NCI-H2029 (cell line): ENCODE data around the gene VTCN1.
"Not testable (repeated sequence)": the region's sequence is repeated elsewhere in the genome, so short reads cannot be mapped to it uniquely, and the experiment has no call there.

Experiments used
- DNase-seq: peaks from one replicate; lab custom pipeline; 2025; lab: John Stamatoyannopoulos, UW

The VTCN1 gene

DNA sequence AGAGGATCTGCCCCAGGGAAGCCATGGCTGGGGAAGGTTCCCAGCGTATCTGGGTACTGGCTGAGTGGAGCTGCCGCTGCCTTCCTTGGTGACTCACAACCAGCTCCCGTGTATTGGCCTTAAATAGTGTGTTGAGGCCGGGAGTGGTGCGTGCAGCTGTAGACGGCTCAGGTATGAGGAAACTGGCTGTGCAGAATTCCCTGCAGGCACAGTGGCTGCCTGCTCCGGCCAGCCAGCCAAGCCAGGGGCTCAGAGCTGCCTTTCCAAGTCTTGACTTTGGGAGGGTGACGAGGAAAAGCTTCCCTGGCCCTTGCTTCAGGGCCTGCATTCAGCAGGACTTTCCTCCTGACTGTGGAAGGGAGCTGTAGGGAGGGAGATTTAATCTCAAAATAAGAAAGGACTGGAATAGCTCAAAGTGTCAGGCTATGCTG, at the start of gene VTCN1:
VTCN1 (minus strand) TSS at position 97 of the 431 bp plus-strand sequence; CDS start at position 25, 72 bp downstream.
- DNase-seq: no peak

- DNase-seq: no peak
Measured at GRCh38 chr1:117258791-117259190, 48.1 kb upstream of the VTCN1 start.

DNA sequence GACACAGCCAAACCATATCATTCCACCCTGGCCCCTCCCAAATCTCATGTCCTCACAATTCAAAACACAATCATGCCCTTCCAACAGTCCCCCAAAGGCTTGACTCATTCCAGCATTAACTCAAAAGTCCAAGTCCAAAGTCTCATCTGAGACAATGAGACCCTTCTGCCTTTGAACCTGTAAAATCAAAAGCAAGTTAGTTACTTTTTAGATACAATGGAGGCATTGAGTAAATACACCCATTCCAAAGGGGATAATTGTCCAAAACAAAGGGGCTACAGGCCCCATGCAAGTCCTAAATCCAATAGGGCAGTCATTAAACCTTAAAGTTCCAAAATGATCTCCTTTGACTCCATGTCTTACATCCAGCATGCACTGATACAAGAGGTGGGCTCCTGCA, 47.3 kb upstream of the VTCN1 start:
- not testable (repeated sequence) for DNase-seq

GRCh38 chr1:117257291-117257690, 46.6 kb upstream of the VTCN1 start:
- DNase-seq: no peak

DNA sequence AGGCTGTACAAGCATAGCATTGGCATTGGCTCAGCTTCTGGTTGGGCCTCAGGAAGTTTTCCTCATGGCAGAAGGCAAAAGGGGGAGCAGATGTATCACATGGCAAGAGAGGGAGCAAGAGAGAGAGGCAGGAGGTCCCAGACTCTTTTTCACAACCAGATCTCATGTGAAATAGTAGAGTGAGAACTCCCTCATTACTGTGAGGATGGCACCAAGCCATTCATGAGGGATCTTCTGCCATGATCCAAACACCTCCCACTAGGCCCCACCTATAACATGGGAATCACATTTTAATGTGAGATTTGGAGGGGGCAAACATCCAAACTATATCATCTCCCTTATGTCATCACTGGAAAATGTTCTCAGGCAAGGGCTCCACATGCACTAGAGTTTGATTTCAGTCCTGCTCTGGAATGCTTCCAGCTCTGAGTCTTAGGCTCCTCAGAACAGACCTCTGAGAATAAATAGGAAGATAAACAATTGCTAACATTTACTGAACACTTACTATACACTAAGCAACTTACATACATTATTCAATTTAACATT, 39.4 kb upstream of the VTCN1 start:
- no peak for DNase-seq

- no peak for DNase-seq
Measured at GRCh38 chr1:117244971-117245370, 34.2 kb upstream of the VTCN1 start.

- DNase-seq: no peak
Measured at GRCh38 chr1:117244306-117244705, 33.6 kb upstream of the VTCN1 start.

DNA sequence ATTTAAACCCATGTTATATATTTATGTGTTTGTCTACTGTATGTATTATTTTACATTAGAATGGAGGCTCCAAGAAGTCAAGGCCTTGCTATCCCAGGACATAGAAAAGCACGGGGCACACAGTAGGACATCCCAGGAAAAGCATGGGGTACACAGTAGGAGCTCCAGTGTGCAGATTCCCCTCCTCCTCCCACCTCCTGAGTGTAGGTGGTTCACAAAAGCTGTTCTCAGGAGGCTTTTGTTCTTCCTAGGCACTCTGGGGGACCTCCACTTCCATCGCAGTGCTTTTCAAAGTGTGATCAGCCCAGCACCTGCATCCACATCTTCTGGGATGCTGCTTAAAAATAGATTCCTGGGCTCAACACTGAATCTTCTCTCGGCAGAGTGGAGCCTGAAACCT, 30.8 kb upstream of the VTCN1 start:
- no peak for DNase-seq

DNA sequence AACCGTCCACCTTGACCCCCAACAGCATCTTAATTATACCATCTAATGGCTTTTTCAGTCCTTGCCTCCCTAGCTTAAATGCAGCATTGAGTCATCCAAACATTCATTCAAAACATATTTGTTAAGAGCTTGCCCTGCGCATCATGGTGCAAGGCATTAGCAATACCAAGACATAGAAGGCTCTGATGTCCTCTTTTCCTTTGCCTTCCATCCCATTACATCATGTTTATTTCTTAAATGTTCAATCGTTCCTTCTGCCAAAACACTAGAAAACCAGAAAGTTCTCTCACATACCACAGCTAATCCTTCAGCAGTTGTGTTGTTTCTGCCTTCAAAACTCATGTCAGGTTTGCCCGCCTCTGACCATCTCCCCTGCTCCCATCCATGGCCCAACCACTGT, 29.8 kb upstream of the VTCN1 start:
- no peak for DNase-seq

GRCh38 chr1:117239467-117239866, 28.7 kb upstream of the VTCN1 start:
- no peak for DNase-seq

DNA sequence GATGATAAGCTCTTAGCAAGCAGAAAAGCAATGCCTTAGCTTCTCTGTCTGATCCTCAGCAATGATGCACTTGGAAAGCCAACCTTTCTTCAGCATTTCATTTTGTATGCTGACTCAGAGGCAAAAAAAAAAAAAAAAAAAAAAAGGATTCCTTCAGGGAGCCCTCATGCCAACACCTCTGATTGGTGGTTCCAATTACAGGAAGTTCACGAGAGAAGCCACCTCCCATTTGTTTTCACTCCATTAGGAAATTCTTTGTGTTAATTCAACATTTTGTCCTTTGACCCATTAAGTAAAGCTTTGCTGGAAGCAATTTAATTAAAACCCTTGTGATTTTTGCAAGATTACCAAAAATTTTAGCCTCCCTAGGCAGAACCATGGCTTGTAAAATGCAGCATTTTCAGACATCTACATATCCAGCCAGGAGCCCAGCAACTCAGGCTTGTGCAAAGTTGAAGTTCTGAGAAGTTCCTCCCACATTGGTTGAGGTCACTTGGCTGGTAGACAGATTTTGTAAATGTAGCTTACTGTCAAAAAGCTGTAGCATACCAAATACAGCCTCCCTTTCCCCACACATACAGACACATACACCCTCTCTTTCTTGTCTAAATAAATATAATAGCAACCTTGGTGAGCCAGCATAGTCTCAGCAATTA, 27.1 kb upstream of the VTCN1 start:
- no peak for DNase-seq

- DNase-seq: no peak
Measured at GRCh38 chr1:117235863-117236465, 25.2 kb upstream of the VTCN1 start.

GRCh38 chr1:117232531-117232930, 21.8 kb upstream of the VTCN1 start:
- no peak for DNase-seq

DNA sequence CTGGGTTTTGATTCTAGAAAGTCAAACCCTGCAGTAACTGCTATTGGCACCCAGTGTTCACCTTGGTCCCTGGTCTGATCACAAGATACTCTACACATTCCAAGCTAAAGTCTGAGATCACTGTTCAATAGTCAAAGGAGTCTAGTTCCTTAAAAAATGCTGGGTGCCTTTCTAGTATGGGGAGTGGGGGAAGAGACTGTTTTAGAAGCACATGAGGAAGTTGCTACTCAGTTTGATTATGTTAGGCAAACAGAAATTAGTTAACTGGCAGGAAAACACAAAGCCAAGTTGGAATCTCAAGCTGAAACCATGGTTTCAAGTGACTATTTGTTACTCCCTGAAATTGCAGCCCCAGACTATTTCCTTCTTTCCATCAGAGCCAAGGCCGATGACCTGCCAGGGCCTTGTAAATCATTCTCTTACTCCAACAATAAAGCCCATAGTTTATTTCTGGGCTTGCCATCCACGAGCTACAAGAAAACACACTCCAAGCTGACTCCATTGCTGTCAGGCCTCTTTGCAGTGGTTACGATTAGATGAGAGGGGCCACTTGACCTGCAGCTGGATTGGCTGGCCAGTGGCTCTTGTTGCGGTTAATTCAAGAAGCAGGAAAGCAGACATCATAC, 21.1 kb upstream of the VTCN1 start:
- DNase-seq: peak; percentile 11

DNA sequence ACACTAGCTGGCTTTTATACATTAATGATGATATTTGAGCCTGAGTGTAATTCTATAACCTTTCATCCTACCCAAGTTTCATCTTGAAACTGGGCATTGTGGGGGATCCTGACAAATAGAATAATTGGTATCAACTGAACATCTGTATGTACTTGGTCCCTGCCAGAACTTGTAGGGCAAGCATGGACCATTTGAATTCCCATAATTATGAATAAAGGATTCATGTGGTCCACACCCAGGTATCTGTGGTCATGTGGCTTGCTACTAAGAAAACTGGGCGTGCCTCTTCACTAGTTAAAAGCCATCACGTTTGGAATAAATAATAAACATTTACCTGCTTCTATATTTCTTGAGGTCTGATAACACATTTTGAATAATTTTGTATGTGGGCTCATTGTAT, 20.6 kb upstream of the VTCN1 start:
- DNase-seq: no peak

GRCh38 chr1:117229217-117229616, 18.5 kb upstream of the VTCN1 start:
- DNase-seq: no peak

DNA sequence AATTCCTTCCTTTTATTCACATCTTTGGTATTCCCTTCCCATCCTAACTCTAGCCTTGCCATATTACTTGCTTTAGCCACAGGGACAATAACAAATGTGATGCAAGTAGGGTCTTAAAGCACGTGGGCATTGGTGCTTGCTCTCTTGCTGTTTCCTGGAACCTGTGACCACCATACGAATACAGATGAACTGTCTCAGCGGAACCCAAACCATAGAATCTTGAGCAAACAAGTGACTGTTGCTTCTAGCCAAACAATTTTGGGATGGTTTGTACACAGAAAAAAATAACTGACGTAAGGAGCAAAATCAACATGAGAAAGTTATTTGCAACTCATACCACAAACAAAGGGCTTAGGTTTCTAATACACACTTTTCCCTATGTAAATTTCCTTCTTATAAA, 15.2 kb upstream of the VTCN1 start:
- DNase-seq: no peak

- DNase-seq: no peak
Measured at GRCh38 chr1:117216718-117217117, 6.0 kb upstream of the VTCN1 start.

DNA sequence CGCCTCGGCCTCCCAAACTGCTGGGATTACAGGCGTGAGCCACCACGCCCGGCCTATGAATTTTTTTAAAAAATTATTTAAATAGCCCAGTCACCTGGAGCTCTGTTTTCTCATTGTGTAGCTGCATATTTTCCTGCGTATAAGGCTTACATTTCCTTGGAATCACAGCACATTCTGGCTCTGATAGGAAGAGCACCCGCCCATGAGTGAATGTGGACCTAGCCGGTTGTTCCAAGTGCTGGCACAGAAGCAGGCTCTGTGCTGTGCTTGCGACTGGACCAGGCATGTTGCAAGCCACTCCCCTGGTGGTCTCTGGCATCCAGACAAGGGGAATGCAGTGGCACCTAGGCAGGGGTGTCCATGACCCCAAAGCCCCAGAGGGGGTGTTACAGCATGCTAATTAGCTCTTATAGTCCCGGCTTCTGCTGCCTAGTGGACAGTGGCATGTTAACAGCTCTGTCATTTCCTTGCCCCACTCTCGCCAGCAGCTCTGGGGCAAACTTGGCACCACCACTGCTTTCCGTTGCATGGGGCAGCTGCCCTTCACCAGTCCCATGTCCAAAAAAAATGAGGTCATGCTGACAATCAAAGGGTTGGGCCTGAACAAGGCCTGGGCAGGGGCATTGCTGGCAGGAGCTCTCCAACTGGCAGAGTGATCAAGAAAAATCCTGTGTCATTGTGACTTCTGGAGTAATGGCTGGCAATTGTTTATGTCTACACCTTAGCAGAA, 5.2 kb upstream of the VTCN1 start:
- no peak for DNase-seq

GRCh38 chr1:117215019-117215418, 4.3 kb upstream of the VTCN1 start:
- DNase-seq: no peak

DNA sequence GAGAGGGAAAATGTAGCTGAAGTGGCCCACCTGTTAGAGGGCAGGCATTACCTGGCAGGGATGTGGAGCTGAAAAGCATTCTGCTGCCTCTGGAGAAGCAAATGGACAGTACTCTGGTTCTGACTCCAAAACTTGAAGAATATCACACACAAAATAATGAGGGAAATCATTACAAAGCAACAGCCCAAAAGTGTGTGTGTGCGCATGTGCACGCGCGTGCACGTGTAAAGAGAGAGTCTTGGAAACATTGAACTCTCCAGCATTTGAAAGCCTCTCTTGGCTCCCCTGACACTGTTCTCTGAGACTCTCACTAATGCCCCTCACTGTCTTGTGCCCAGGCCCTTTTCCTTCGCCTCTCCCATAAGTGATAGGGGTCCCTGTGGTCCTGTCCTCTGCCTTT, 2.3 kb upstream of the VTCN1 start:
- no peak for DNase-seq

DNA sequence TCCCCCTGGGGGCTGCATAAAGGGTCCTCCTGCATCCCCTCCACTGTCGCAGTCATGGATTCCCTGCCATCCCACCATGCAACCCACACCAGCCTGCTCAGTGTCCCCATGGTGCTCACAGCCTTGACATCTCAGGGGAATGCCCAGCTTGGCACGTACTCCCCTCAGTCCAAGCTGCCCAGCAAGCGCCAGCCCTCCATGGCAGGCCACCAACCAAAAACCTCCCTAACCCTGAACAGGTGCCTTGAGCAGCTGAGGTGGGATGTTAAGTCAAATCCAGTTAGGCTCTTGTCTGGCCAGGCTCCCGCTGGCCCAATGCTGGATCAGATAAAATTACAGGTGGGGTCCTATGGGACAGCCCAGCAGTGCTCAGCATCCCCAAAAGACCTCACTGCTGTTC, 341 bp downstream of the VTCN1 start:
- no peak for DNase-seq

DNA sequence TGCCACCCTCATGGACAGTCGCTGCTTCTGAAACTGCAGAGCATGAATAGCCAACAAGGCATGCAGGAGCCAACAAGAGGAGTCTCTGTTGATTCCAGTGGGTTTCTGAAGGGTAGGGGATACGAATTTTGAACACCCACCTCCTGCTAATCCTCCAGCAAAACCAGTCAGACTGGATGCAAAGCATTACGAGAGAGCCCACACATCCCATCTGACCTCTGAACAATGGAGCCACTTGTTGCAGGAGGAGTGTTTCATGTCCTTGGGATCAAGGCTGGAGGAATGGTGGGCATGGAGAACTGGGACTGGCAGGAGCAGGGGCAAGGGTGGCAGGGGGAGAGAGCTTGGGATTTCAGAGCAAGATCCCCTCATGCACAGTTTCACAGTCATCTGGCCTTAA, 1.6 kb downstream of the VTCN1 start:
- DNase-seq: no peak
